ENCODE results near the gene NTN1.
"Not testable (repeated sequence)": the region's sequence is repeated elsewhere in the genome, so short reads cannot be mapped to it uniquely, and the experiment has no call there.

NTN1 gene

GRCh38 chr17:9080296-9080914 lies 59.1 kb downstream of the NTN1 start:
- in situ Hi-C loops (cut with MboI; ENCODE audit: low sequenced_read_pairs) = no loop called here

- in situ Hi-C loops (cut with MboI; ENCODE audit: low sequenced_read_pairs) = no loop called here
These were observed 59.7 kb downstream of the NTN1 start for GRCh38 chr17:9080983-9081382.

- in situ Hi-C loops (cut with MboI; ENCODE audit: low sequenced_read_pairs) = no loop called here
These were observed 65.3 kb downstream of the NTN1 start for GRCh38 chr17:9086577-9086976.

- in situ Hi-C loops (cut with MboI; ENCODE audit: low sequenced_read_pairs) = no loop called here
These were observed 66.6 kb downstream of the NTN1 start for GRCh38 chr17:9087921-9088320.

- in situ Hi-C loops (cut with MboI; ENCODE audit: low sequenced_read_pairs) = no loop called here
These were observed 69.4 kb downstream of the NTN1 start for GRCh38 chr17:9090641-9091096.

GRCh38 chr17:9094193-9094592 lies 72.9 kb downstream of the NTN1 start:
- in situ Hi-C loops (cut with MboI; ENCODE audit: low sequenced_read_pairs) = no loop called here

GRCh38 chr17:9095390-9095789 lies 74.1 kb downstream of the NTN1 start:
- in situ Hi-C loops (cut with MboI; ENCODE audit: low sequenced_read_pairs) = no loop called here

GRCh38 chr17:9098242-9098825 lies 77.0 kb downstream of the NTN1 start:
- in situ Hi-C loops (cut with MboI; ENCODE audit: low sequenced_read_pairs) = no loop called here

- in situ Hi-C loops (cut with MboI; ENCODE audit: low sequenced_read_pairs) = no loop called here
These were observed 80.0 kb downstream of the NTN1 start for GRCh38 chr17:9101356-9101755.

GRCh38 chr17:9103193-9103592 lies 81.9 kb downstream of the NTN1 start:
- in situ Hi-C loops (cut with MboI; ENCODE audit: low sequenced_read_pairs) = not testable (repeated sequence)

GRCh38 chr17:9104370-9105041 lies 83.2 kb downstream of the NTN1 start:
- in situ Hi-C loops (cut with MboI; ENCODE audit: low sequenced_read_pairs) = no loop called here

GRCh38 chr17:9105068-9105868 lies 84.0 kb downstream of the NTN1 start:
- in situ Hi-C loops (cut with MboI; ENCODE audit: low sequenced_read_pairs) = no loop called here

GRCh38 chr17:9106278-9106677 lies 85.0 kb downstream of the NTN1 start:
- in situ Hi-C loops (cut with MboI; ENCODE audit: low sequenced_read_pairs) = not testable (repeated sequence)

- in situ Hi-C loops (cut with MboI; ENCODE audit: low sequenced_read_pairs) = no loop called here
These were observed 86.2 kb downstream of the NTN1 start for GRCh38 chr17:9107527-9107926.

- in situ Hi-C loops (cut with MboI; ENCODE audit: low sequenced_read_pairs) = no loop called here
These were observed 86.8 kb downstream of the NTN1 start for GRCh38 chr17:9108146-9108545.

- in situ Hi-C loops (cut with MboI; ENCODE audit: low sequenced_read_pairs) = no loop called here
These were observed 88.6 kb downstream of the NTN1 start for GRCh38 chr17:9109933-9110332.

GRCh38 chr17:9110501-9110900 lies 89.2 kb downstream of the NTN1 start:
- in situ Hi-C loops (cut with MboI; ENCODE audit: low sequenced_read_pairs) = no loop called here

- in situ Hi-C loops (cut with MboI; ENCODE audit: low sequenced_read_pairs) = no loop called here
These were observed 94.2 kb downstream of the NTN1 start for GRCh38 chr17:9115214-9116191.

GRCh38 chr17:9116311-9116835 lies 95.1 kb downstream of the NTN1 start:
- in situ Hi-C loops (cut with MboI; ENCODE audit: low sequenced_read_pairs) = no loop called here

All from HL-60/S4 treated with phorbol 12-myristate 13-acetate at 8.2 ng/mL for 4 days and 3 days (cell line).